Fibroblast of villous mesenchyme (primary cell): ENCODE results near the gene GMDS. TPM values are rescaled to one million over a fixed set of nuclear protein-coding genes. Genes with fewer than 3 reads are reported as not detected.
A peak's percentile ranks its signal among the peaks of the same experiment; 100 is the strongest.

Source experiments
- DNase-seq: peaks from one replicate; pipeline ENCODE4 v3.0.0-alpha.2; 2010; ENCODE audit warnings: low read depth
- H3K4me3 ChIP-seq: 2 replicates; pipeline ENCODE4 v1.5.1; 2011; ENCODE audit warnings: low read depth, mild to moderate bottlenecking, low read length
- total RNA-seq: library from RNA; depleted of rRNA; stranded (reverse); fragments of >200 nt; gene quantifications from 2 replicates; pipeline ENCODE4 v1.2.3, GENCODE V29; 2012
- TF ChIP-seq, protein P1 (sequence below): IDR thresholded peaks from 2 replicates; pipeline ENCODE4 v1.5.1; 2012; ENCODE audit warnings: low read depth, mild to moderate bottlenecking, low read length; ENCODE audit not compliant: insufficient read depth

Gene GMDS
- total RNA-seq, 1 donor: 6.5 TPM

DNA sequence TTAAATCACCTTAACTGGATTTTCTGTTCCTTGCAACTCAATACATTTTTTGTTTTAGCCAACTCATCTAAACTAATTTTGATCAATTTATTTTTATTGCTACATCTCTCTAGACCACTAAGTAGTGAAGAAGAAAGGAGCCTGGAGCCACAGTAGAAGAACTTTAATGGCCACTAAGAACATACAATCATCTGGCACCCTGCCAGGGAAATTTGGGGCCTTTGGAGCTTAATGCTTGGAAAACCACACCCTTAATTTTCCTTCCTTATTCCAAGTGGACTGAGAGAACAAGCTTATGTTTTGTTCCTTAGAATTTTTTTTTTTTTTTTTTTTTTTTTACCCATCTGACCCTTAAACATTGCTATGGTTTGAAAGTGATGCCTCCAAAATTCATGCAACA is 12.0 kb upstream of the GMDS start:
- no peak for DNase-seq
- H3K4me3 ChIP-seq: no peak overlapping the region
- TF ChIP-seq, protein P1, sequence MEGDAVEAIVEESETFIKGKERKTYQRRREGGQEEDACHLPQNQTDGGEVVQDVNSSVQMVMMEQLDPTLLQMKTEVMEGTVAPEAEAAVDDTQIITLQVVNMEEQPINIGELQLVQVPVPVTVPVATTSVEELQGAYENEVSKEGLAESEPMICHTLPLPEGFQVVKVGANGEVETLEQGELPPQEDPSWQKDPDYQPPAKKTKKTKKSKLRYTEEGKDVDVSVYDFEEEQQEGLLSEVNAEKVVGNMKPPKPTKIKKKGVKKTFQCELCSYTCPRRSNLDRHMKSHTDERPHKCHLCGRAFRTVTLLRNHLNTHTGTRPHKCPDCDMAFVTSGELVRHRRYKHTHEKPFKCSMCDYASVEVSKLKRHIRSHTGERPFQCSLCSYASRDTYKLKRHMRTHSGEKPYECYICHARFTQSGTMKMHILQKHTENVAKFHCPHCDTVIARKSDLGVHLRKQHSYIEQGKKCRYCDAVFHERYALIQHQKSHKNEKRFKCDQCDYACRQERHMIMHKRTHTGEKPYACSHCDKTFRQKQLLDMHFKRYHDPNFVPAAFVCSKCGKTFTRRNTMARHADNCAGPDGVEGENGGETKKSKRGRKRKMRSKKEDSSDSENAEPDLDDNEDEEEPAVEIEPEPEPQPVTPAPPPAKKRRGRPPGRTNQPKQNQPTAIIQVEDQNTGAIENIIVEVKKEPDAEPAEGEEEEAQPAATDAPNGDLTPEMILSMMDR: no peak

DNA sequence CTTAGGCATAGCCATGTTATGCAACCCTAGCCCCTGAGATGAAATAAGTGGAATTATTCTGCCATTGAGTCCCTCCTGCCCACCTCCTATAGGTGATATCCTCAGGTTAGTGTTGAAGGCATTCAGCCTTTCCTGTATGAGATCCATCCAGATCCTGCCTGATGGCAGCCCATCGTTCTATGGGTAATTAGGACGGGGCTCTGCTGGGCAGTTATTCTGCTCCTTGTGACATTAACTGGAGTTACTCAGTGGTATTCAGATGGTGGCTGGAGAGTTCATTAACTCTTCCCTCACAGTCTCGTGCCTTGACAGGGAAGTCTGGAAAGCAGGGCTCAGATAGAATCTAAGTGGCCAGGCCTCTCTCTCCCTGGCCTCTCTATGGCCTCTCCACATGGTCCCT is 9.3 kb upstream of the GMDS start:
- TF ChIP-seq, protein P1: no peak
- DNase-seq: no peak
- H3K4me3 ChIP-seq: no peak overlapping the region

DNA sequence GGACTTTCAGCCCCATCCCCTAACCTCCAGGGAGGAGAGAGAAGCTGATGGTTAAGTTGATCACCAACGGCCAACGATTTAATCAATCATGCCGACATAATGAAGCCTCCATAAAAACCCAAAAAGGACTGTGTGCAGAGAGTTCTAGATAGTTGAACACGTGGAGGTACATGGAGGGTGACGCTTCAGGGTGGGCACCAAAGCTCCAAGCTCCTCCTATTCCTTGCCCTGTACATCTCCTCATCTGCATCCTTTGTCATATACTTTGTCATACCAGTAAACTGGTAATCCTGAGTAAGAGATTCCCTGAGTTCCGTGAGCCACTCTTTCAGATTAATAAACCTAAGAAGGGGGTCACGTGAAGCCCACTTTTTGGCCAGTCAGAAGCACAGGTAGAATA is 3.7 kb upstream of the GMDS start:
- TF ChIP-seq, protein P1: no peak
- H3K4me3 ChIP-seq: no peak overlapping the region
- no peak for DNase-seq

DNA sequence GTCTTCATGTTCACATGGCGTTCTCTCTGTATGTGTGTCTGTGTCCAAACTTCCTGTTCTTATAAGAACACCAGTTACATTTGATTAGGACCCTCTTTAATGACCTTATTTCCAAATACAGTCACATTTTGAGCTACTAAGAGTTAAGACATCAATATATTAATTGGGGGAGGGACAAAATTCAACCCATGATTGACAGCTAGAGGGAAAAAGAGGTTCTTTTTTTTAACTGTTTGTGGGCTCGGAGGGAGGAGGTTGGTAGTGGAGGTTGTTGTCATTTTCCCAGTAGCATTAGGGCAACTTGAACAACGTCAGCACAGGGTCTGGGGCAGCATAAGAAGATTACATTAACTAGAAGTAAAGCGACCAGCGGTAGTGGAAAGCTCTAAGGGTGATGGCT is 2.3 kb upstream of the GMDS start:
- no peak for DNase-seq
- TF ChIP-seq, protein P1: no peak
- H3K4me3 ChIP-seq: no peak overlapping the region

DNA sequence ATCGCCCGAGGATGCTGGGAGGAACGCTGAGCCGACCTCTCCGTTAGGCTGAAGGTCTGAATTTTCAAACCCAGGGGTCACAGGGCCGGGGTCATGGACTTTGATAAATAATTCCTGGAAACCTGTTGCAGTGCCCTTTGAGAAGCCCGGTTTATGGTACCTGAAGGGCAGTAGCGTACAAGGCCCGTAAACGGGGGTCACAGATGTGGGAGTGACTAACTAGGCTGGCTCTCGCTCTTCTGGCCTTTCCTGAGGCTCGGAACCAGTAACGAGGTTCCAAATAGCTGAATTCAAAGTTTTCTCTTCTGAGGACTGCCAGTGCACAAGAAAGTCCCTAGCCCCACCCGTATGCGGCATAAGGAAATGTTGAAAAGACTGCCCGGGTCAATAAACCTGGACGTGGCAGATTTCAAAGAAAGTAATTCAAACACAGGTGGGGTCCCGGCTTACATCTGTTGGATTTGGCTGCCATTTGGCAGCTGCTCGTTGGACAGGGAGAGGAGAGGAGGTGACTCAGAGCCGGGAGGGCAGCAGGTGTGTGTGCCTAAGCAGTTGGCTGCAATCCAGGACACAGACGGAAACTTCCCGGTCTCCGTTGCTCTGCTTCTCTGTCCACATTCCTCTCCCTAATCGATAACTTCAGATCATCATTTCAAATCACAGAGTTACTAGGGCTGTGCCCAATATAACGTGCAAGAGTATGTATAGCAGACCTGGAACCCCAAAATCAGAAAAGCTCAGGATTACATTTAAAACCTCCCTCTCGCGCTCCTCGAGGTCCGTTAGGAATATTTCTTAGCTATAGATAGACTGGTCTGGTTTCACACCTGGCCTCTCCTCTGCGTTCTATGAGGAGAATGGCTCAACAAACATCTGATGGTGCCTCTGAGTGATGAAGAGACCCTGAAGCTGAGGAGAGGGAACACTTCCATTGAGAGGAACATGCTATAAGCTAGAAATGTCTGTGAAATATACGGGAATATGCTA is 765 bp upstream of the GMDS start:
- TF ChIP-seq, protein P1: no peak

DNA sequence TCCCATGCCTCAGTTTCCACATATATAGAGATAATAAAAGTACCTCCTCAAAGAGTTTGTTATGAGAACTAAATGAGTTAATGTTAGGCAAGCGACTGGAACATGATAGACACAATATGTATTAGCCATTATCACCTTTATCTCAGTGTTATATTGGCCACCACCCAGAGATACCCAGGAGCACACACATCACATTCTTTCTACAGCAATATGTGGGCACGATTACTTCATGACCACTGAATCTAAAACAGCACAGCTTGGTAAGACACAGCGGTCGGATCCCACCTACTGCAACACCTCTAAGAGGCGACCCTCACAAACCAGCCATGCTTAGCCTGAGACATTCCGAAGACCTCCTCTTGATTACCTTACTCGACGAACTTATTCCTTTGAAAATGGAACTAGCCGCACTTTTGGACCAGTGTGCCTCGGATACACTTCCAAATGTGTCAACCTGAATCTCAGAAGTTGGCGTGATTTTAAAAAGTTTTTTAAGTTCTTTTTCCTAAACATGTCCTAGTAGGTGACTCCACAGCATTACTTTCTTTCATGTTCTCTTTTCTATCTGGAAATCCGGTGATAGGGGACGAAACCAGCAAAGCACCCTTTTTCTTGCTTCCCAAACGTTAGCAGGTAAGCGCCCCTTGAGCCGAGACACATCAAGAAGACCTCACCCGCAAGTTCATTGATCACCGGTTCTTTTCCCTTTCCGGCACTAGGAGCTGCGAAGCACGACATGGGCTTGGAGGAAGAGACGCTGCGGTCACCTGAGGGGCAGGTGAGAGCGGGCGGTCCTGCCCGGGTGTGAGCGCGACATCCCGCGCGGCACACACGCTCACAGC is 923 bp downstream of the GMDS start:
- TF ChIP-seq, protein P1: no peak
- DNase-seq: no peak
- peak overlapping the region; percentile 75 for H3K4me3 ChIP-seq

More for the DNA sequence above, 765 bp upstream of the GMDS start:
- DNase-seq: peak; percentile 44
- peak overlapping the region; percentile 87 for H3K4me3 ChIP-seq
